ENCODE results near the gene PBX2.

The PBX2 gene

GRCh38 chr6:32195652-32195901 is 5.6 kb upstream of the PBX2 start:
- no peak overlapping the region for H3K4me3 ChIP-seq (ENCODE audit: low read depth, low read length)
- TF ChIP-seq CTCF (IDR thresholded peaks at IDR 0.05; ENCODE audit: borderline replicate concordance, insufficient read depth, low read depth, low read length): peak; percentile 15; the same call in 1 of the 2 replicates

- peak; percentile 49; the same call in 1 of the 2 replicates for TF ChIP-seq CTCF (IDR thresholded peaks at IDR 0.05; ENCODE audit: borderline replicate concordance, insufficient read depth, low read depth, low read length)
- H3K4me3 ChIP-seq (ENCODE audit: low read depth, low read length): peak overlapping the region; percentile 0
These were observed 5.0 kb upstream of the PBX2 start for GRCh38 chr6:32194825-32195651.

GRCh38 chr6:32194388-32194787 is 4.4 kb upstream of the PBX2 start:
- no peak for TF ChIP-seq CTCF (IDR thresholded peaks at IDR 0.05; ENCODE audit: borderline replicate concordance, insufficient read depth, low read depth, low read length)
- H3K4me3 ChIP-seq (ENCODE audit: low read depth, low read length): no peak overlapping the region

- peak overlapping the region; percentile 76 for H3K4me3 ChIP-seq (ENCODE audit: low read depth, low read length)
These were observed 3.1 kb upstream of the PBX2 start for GRCh38 chr6:32193096-32193495.

GRCh38 chr6:32192608-32193039 is 2.6 kb upstream of the PBX2 start, which contains the start of gene GPSM3:
GPSM3 (minus strand) TSS chr6:32192643; CDS start chr6:32192513, 130 bp downstream.
- no peak for TF ChIP-seq CTCF (IDR thresholded peaks at IDR 0.05; ENCODE audit: borderline replicate concordance, insufficient read depth, low read depth, low read length)
- H3K4me3 ChIP-seq (ENCODE audit: low read depth, low read length): peak within 1 kb of the TSS; percentile 76

GRCh38 chr6:32191696-32192607 is 1.9 kb upstream of the PBX2 start:
- H3K4me3 ChIP-seq (ENCODE audit: low read depth, low read length): peak overlapping the region; percentile 76
- TF ChIP-seq CTCF (IDR thresholded peaks at IDR 0.05; ENCODE audit: borderline replicate concordance, insufficient read depth, low read depth, low read length): no peak

- peak overlapping the region; percentile 76 for H3K4me3 ChIP-seq (ENCODE audit: low read depth, low read length)
- no peak for TF ChIP-seq CTCF (IDR thresholded peaks at IDR 0.05; ENCODE audit: borderline replicate concordance, insufficient read depth, low read depth, low read length)
These were observed 1.1 kb upstream of the PBX2 start for GRCh38 chr6:32190911-32191677.
